HEK293 (cell line): ENCODE data around the gene HDAC11.

Experiments
- CTCF ChIA-PET: fragments of 350-600 bp; formaldehyde crosslinking; extraction: SDS; loops from one replicate; lab custom pipeline; 2021; ENCODE audit warnings: antibody characterized with exemption; lab: Yijun Ruan, JAX
- POLR2A ChIA-PET: fragments of 300-600 bp; formaldehyde crosslinking; extraction: SDS; loops from one replicate; lab custom pipeline; 2020; ENCODE audit warnings: antibody characterized with exemption, inconsistent platforms; lab: Yijun Ruan, JAX
- H3K27ac ChIP-seq: fragments of 200-500 bp; sonication (Bioruptor generic); 2 replicates; pipeline ENCODE4 v1.5.1; 2014; ENCODE audit warnings: low read depth, low read length, control low read depth, inconsistent platforms; ENCODE audit errors: extremely low read depth
- H3K36me3 ChIP-seq, 2 experiments: fragments of 200-500 bp in 1 of 2; sonication (Bioruptor generic) in 1 of 2; 1 replicate in 1 of 2; 2 replicates in 1 of 2; pipeline ENCODE4 v1.5.1; 2014 to 2017; ENCODE audit warnings: inconsistent platforms in 2 of 2, low read length in 2 of 2; ENCODE audit not compliant: control insufficient read depth in 2 of 2, insufficient read depth in 1 of 2
- H3K4me1 ChIP-seq: fragments of 200-500 bp; sonication (Bioruptor generic); 2 replicates; pipeline ENCODE4 v1.5.1; 2014; ENCODE audit warnings: mild to moderate bottlenecking, low read length, inconsistent platforms; ENCODE audit not compliant: control insufficient read depth, insufficient read depth
- H3K4me3 ChIP-seq: 2 replicates; pipeline ENCODE4 v1.5.1; 2011; ENCODE audit warnings: low read depth, mild to moderate bottlenecking, control low read depth, low read length, moderate library complexity
- H3K9me3 ChIP-seq: fragments of 200-500 bp; sonication (Bioruptor generic); 2 replicates; pipeline ENCODE4 v1.5.1; 2014; ENCODE audit warnings: low read depth, low read length, inconsistent platforms; ENCODE audit not compliant: control insufficient read depth, insufficient read depth
- BCL11B ChIP-seq: fragments of 450-650 bp; formaldehyde crosslinking; IDR thresholded peaks from 2 replicates; pipeline ENCODE4 v1.5.1; 2016; ENCODE audit warnings: low read depth, missing biosample characterization, missing genetic modification characterization
- GFI1B ChIP-seq: fragments of 450-650 bp; formaldehyde crosslinking; IDR thresholded peaks from 2 replicates; pipeline ENCODE4 v1.5.1; 2016; ENCODE audit warnings: missing biosample characterization, missing genetic modification characterization
- GLI4 ChIP-seq: fragments of 450-650 bp; formaldehyde crosslinking; IDR thresholded peaks from 2 replicates; pipeline ENCODE4 v1.5.1; 2016; ENCODE audit warnings: missing biosample characterization, missing genetic modification characterization
- GLIS1 ChIP-seq: fragments of 450-650 bp; formaldehyde crosslinking; IDR thresholded peaks from 2 replicates; pipeline ENCODE4 v1.5.1; 2016; ENCODE audit warnings: missing biosample characterization, missing genetic modification characterization
- PRDM2 ChIP-seq: fragments of 450-650 bp; formaldehyde crosslinking; IDR thresholded peaks from 2 replicates; pipeline ENCODE4 v1.5.1; 2016; ENCODE audit warnings: missing biosample characterization, missing genetic modification characterization, borderline replicate concordance
- REST ChIP-seq: fragments of 450-650 bp; formaldehyde crosslinking; IDR thresholded peaks from 2 replicates; pipeline ENCODE4 v1.5.1; 2016; ENCODE audit warnings: missing biosample characterization, missing genetic modification characterization
- SP3 ChIP-seq: fragments of 450-650 bp; formaldehyde crosslinking; IDR thresholded peaks from 2 replicates; pipeline ENCODE4 v1.5.1; 2016; ENCODE audit warnings: missing biosample characterization, missing genetic modification characterization
- ZEB2 ChIP-seq: fragments of 450-650 bp; formaldehyde crosslinking; IDR thresholded peaks from 2 replicates; pipeline ENCODE4 v1.5.1; 2016; ENCODE audit warnings: missing biosample characterization, missing genetic modification characterization
- ZFHX2 ChIP-seq: fragments of 450-650 bp; formaldehyde crosslinking; conservative IDR thresholded peaks from 2 replicates; pipeline ENCODE4 v1.5.1; 2016; ENCODE audit warnings: missing biosample characterization, missing genetic modification characterization
- ZNF140 ChIP-seq: fragments of 450-650 bp; formaldehyde crosslinking; IDR thresholded peaks from 2 replicates; pipeline ENCODE4 v1.5.1; 2016; ENCODE audit warnings: missing biosample characterization, missing genetic modification characterization
- ZNF169 ChIP-seq: fragments of 450-650 bp; formaldehyde crosslinking; IDR thresholded peaks from 2 replicates; pipeline ENCODE4 v1.5.1; 2016; ENCODE audit warnings: missing biosample characterization, missing genetic modification characterization
- ZNF266 ChIP-seq: fragments of 450-650 bp; formaldehyde crosslinking; IDR thresholded peaks from 2 replicates; pipeline ENCODE4 v1.5.1; 2016; ENCODE audit warnings: missing biosample characterization, missing genetic modification characterization, low read depth
- ZNF274 ChIP-seq, 2 experiments: fragments of 200-500 bp in 1 of 2; fragments of 450-650 bp in 1 of 2; sonication (Bioruptor generic) in 1 of 2; formaldehyde crosslinking in 1 of 2; IDR thresholded peaks; 2 replicates each; pipeline versions ENCODE4 v1.5.1 to v1.6.1; 2014 to 2016; ENCODE audit warnings: borderline replicate concordance in 1 of 2, inconsistent platforms in 1 of 2, low read length in 1 of 2, missing biosample characterization in 1 of 2, missing genetic modification characterization in 1 of 2
- ZNF302 ChIP-seq: fragments of 450-650 bp; formaldehyde crosslinking; IDR thresholded peaks from 2 replicates; pipeline ENCODE4 v1.5.1; 2016; ENCODE audit warnings: missing biosample characterization, missing genetic modification characterization, low read depth
- ZNF391 ChIP-seq: fragments of 450-650 bp; formaldehyde crosslinking; IDR thresholded peaks from 2 replicates; pipeline ENCODE4 v1.5.1; 2016; ENCODE audit warnings: low read depth, missing biosample characterization, missing genetic modification characterization, borderline replicate concordance
- ZNF426 ChIP-seq: fragments of 450-650 bp; formaldehyde crosslinking; IDR thresholded peaks from 2 replicates; pipeline ENCODE4 v1.5.1; 2017; ENCODE audit warnings: missing biosample characterization, missing genetic modification characterization, mild to moderate bottlenecking, inconsistent platforms, moderate library complexity
- ZNF513 ChIP-seq: fragments of 450-650 bp; IDR thresholded peaks from 2 replicates; pipeline ENCODE4 v1.5.1; 2018; ENCODE audit warnings: missing biosample characterization, missing genetic modification characterization
- ZNF544 ChIP-seq: fragments of 450-650 bp; formaldehyde crosslinking; IDR thresholded peaks from 2 replicates; pipeline ENCODE4 v1.5.0; 2017; ENCODE audit warnings: missing biosample characterization, missing genetic modification characterization
- ZNF555 ChIP-seq: fragments of 450-650 bp; formaldehyde crosslinking; conservative IDR thresholded peaks from 2 replicates; pipeline ENCODE4 v1.5.1; 2017; ENCODE audit warnings: missing biosample characterization, mild to moderate bottlenecking, missing genetic modification characterization, inconsistent platforms
- ZNF558 ChIP-seq: fragments of 450-650 bp; formaldehyde crosslinking; IDR thresholded peaks from 2 replicates; pipeline ENCODE4 v1.5.1; 2016; ENCODE audit warnings: missing biosample characterization, missing genetic modification characterization
- ZNF645 ChIP-seq: fragments of 450-650 bp; formaldehyde crosslinking; IDR thresholded peaks from 2 replicates; pipeline ENCODE4; 2016; ENCODE audit warnings: missing biosample characterization, missing genetic modification characterization
- ZSCAN16 ChIP-seq: fragments of 450-650 bp; formaldehyde crosslinking; IDR thresholded peaks from 2 replicates; pipeline ENCODE4 v1.5.1; 2016; ENCODE audit warnings: missing biosample characterization, missing genetic modification characterization

The HDAC11 gene

GRCh38 chr3:13487403-13487802 lies 7.3 kb downstream of the HDAC11 start (continued):
- TF ChIP-seq ZEB2: no peak
- no peak for TF ChIP-seq ZNF558 (tag by site-specific recombination)
- no peak for TF ChIP-seq REST (tag by site-specific recombination)
- no peak for TF ChIP-seq ZNF302 (tag by site-specific recombination)
- no peak for TF ChIP-seq ZNF140
- no peak for TF ChIP-seq GLI4 (tag by site-specific recombination)
- no peak for TF ChIP-seq PRDM2
- TF ChIP-seq ZFHX2: no peak

GRCh38 chr3:13491206-13491974 lies 11.3 kb downstream of the HDAC11 start:
- POLR2A ChIA-PET: interaction anchor here (0.6 kb wide), 1 partner anchor 12 kb away, joined by 4 read pairs; the partner anchor contains the start of gene HDAC11
- CTCF ChIA-PET: interaction anchor here (0.6 to 1.3 kb wide), 6 partner anchors 14 to 739 kb away, joined by 3 to 5 read pairs (median 4); no protein-coding TSS in a partner anchor
- no peaks in the 10 kb centered on the region for H3K9me3 ChIP-seq

More at GRCh38 chr3:13491206-13491974, 11.3 kb downstream of the HDAC11 start:
- Histone ChIP-seq H3K36me3 (peaks cover 0 to 24% of the 10 kb centered on the region in 2 experiments; a peak in 1 of 3 replicates), H3K4me1 (no peaks in the 10 kb centered on the region), H3K4me3 (no peak overlapping the region), H3K27ac (no peak overlapping the region)
- TF ChIP-seq BCL11B: no peak
- no peak for TF ChIP-seq ZNF391 (tag by site-specific recombination)
- no peak for TF ChIP-seq SP3 (tag by site-specific recombination)
- TF ChIP-seq ZNF426 (tag by site-specific recombination): no peak
- TF ChIP-seq GLIS1 (tag by site-specific recombination): no peak
- no peak for TF ChIP-seq ZNF169 (tag by site-specific recombination)
- TF ChIP-seq ZNF274 (IDR thresholded peaks at IDR 0.05; ENCODE audit: low read length): no peak
- TF ChIP-seq ZNF274 (tag by site-specific recombination; IDR thresholded peaks at IDR 0.05; ENCODE audit: borderline replicate concordance): no peak
- no peak for TF ChIP-seq ZNF266
- no peak for TF ChIP-seq ZNF645 (tag by site-specific recombination)
- no peak for TF ChIP-seq ZSCAN16
- TF ChIP-seq ZNF555: no peak
- no peak for TF ChIP-seq ZNF513
- no peak for TF ChIP-seq GFI1B (tag by site-specific recombination)
- TF ChIP-seq ZNF544 (tag by site-specific recombination): no peak
